AML-193 (cell line): ENCODE data around the gene STX1A.
"Not testable (repeated sequence)": the region's sequence is repeated elsewhere in the genome, so short reads cannot be mapped to it uniquely, and the experiment has no call there.

Source experiments
- DNase-seq, 2 experiments: peaks; one replicate each; lab custom pipeline; 2025; lab: John Stamatoyannopoulos, UW

The STX1A gene

DNA sequence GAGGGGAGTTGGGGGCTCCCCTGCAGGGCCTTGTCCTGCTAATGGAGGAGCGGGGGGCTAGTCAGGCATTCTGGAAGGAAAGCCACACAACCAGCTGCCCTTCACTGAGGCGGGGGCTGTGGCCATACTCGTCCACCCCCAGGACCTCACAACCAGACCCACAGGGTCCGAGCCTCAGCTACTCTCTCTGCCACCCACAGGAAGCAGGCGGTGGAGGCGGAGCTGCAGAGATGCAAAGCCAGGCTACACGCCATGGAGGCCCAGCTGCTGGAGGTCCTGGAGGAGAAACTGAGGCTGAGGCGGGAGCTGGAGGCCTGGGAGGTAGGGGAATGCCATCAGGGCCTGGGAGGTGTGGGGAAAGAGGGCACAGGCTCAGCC lies 16.0 kb upstream of the STX1A start:
- no peak for DNase-seq

DNA sequence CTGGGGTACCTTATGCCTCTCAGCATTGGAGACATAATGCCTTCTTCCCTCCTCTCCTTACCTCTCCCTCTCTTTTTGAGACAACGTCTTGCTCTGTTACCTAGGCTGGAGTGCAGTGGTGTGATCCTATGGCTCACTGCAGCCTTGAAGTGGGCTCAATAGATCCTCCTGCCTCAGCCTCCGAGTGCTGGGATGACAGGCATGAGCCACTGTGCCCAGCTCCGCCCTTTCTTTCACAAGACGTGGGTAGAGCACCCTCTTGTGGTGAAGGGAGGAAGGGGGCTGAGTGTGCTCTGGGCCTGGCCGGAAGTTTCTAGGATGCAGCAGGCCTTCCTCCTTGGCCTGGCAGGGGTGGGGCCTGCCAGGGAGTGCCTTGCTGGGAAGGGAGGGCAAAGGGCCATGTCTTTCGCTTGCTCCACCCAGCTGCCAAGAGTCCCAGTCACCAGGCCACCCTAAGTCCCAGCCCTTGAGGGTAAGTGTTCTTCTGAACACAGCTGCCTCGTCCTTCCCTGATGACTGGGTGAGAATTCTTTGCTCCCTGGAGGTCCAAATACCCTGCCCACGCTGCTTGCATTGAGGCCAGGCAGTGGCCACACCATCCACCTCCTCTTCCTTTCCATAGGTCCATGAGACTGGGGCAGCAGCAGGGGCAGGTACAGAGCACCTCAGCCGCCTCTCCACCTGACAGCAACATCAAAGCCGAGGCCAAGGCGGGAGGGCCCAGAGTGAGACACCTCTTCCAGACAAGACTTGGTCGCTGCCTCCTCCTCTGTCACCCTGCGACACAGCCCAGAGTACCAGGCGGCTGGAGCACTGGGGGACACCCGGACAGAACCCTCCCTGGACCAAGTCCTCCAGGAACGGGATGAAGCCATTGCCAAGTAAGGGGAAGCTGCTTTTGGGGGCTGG lies 15.4 kb upstream of the STX1A start:
- DNase-seq = peak; percentile 83 to 86

DNA sequence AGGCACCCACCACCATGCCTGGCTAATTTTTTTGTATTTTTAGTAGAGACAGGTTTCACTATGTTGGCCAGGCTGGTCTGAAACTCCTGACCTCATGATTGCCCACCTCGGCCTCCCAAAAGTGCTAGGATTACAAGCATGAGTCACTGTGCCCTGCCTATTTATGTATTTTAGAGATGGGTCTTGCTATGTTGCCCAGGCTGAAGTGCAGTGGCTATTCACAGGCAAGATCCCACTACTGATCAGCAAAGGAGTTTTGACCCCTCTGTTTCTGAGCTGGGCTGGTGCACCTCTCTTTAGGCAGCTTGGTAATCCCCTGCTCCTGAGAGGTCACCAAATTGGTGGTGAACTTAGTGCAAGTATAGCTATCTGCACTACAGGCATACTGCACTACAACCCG lies 12.9 kb upstream of the STX1A start:
- DNase-seq = no peak

DNA sequence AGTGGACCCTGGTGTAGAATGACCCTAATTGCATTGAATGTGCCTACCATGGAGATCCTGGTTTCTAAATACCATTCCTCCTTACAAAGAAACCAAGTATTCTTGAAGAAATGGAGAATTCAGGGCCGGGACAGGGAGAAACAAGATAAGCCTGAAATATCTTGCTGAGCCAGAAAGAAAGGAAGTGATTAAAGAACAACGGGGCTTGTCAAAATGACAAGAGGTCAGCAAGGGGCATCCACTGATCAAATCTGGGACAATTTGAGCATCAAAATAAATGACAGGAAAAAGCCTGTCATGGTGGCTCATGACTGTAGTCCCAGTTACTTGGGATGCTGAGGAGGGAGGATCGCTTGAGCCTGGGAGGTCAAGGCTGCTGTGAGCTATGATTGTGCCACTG lies 11.0 kb upstream of the STX1A start:
- no peak for DNase-seq

DNA sequence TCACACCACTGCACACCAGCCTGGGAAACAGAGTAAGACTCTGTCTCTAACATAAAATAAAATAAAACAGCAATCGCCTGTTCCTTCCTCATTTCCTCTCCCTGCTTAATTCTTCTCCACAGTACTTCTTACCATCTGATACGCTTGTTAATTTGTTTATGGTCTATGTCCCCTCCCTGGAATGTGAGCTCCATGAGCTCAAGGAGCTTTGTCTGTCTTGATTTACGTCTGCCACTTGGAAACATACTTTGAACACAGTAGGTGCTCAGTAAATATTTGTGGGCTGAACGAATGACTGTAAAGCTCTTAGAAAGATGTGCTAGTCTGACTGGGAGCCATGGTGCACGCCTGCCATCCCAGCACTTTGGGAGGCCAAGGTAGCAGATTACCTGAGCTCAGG lies 9.1 kb upstream of the STX1A start:
- no peak for DNase-seq

DNA sequence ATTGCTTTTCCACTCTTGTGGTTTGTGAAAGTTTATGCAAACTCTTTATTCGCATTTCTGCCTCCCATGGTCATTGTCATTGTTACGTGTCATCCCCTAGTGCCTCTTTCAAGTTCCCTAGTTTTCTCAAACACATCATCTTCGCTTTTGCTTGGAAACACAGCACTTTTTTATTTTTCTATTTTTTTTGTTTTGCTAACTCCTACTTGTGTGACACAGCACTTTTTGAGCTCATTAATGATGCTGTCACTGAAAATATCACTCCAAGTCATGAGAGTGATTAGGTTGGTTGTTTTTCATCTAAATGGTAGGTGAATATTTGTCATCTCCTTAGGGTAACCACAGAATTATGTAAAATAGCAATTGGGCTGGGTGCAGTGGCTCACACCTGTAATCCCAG lies 8.5 kb upstream of the STX1A start:
- DNase-seq = no peak

DNA sequence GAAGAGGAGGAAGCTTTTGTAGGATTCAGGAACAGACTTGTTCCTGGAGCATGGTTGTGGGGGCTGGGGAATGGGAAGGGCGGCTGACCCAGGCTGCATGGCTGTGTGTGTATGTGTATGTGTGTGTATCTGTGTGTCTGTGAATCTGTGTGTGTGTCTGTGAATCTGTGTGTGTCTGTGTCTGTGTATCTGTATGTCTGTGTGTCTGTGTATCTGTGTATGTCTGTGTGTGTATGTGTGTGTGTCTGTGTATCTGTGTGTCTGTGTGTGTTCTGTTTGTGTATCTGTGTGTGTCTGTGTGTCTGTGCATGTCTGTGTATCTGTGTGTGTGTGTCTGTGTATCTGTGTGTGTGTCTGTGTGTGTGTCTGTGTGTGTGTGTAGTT lies 6.6 kb upstream of the STX1A start:
- no peak for DNase-seq

DNA sequence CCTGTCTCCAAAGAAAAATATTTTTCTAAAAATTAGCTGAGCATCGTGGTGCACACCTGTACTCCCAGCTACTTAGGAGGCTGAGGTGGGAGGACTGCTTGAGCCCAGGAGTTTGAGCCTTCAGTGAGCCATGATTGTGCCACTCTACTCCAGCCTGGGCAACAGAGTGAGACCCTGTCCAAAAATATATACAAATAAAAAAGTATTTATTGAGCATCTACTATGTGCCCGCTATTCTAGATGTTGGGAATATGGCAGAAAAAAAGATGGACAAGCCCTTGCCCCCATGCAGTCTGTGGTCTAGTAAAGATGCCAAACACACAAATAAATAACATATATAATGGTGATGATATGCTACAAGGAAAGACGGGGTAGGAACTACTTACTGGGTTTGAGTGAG lies 4.3 kb upstream of the STX1A start:
- no peak for DNase-seq

DNA sequence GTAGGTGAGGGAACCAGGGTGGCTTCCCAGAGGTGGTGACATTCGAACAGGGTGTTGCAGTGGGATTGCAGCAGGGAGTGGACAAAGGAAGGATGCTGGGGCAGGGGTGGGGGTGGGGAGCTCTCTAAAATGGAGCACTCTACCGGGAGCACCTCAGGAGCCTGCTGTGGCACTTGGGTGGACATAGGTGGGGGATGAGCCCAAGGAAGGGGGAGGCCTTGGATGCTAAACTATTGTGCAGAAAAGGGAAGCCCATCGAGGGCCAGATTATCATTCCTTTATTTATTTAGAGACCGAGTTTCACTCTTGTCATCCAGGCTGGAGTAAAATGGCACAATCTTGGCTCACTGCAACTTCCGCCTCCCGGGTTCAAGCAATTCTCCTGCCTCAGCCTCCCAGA lies 3.3 kb upstream of the STX1A start:
- no peak for DNase-seq

DNA sequence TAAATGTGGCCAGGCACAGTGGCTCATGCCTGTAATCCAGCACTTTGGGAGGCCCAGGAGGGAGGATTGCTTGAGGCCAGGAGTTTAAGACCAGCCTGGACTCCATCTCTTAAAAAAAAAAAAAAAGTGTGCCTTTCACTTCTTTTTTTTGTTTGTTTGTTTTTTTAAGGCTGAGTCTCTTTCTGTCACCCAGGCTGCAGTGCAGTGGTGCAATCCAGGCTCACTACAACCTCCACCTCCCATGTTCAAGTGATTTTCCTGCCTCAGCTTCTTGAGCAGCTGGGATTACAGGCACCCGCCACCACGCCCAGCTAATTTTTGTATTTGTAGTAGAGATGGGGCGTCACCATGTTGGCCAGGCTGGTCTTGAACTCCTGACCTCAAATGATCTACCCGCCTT lies 2.7 kb upstream of the STX1A start:
- not testable (repeated sequence) for DNase-seq

DNA sequence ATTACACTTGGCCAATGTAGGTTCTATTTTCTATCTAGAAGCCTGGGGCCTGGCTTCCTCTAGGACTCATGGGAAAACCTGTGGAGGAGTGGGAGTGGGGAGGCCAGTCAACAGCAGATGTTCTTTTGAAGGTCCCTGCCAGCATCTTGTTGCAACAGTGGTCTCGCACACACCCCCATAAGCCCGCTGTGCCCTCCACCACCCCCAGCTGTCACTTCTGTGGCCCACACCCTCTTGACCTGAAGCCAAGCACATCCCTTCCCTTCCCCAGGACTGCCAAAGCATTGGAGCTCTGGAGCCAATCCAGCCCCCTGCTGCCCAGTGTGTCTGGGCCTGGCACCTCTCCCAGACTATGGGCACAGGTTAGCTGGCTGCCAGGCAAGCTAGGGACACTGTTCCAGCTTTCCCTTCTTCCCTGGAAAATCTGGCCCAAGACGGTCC lies 1.9 kb upstream of the STX1A start:
- DNase-seq = no peak

DNA sequence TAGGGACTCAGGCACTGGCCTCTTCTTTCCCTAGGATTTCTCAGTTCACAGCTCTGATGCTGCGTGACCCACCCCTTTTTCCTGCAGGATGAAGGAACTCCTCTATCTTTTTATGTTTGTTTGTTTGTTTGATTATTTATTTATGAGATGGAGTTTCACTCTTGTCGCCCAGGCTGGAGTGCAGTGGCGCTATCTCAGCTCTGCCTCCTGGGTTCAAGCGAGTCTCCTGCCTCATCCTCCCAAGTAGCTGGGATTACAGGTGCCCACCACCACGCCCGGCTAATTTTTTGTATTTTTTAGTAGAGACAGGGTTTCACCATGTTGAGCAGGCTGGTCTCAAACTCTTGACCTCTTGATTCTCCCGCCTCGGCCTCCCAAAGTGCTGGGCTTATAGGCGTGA lies 974 bp upstream of the STX1A start:
- not testable (repeated sequence) for DNase-seq

DNA sequence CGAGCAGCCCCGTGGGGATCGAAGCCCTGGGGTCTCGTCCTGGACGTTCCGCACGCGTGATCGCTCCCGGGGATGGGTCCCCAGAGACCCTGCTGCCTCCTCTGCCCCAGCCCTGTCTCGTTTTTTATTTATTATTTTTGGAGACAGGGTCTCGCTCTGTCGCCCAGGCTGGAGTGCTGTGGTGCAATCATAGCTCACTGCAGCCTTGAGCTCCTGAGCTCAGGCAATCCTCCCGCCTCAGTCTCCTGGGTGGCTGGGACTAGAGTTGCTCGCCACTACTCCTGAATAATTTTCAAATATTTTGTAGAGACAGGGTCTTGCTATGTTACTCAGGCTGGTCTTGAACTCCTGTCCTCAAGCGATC lies 319 bp upstream of the STX1A start:
- no peak for DNase-seq

DNA sequence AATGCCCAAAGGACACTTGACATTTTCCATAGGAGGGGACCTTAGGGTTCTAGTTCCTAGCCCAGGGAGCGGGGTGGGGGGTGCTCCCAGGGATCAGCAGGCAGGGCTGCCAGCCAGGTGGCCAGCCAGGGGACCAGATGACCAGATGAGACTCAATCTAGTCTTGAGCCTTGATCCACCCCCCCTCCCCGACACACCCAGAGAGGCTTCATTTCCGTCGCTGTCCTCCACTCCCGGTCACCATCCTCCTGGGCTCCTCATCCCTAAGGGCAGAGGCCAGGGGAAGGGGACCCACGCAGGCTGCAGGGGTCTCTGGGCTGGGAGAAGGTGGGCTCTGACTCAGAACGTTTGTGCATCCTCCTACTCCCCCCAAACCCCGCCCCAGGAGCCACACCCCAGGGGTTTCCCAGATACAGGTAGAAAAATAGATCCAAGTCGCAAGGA lies 1.0 kb downstream of the STX1A start:
- DNase-seq = no peak

DNA sequence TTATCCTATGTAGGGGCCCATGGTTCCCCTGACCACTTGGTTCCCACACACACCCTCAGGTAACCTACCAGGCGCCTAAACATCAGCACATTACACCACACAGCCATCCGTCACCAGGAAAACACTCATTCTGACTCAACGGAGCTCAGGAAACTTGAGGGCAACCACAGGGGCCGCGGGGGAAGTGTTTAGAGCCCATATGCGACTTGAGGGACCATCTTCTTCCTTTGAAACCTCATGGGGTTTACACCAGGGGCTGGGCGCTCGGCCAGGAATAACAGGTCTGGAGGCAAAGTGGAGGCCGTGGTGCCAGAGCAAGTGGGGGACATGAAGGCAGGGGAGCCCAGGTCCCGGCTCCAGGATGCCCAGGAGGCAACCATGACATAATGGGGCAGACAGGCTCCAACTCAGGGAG lies 1.5 kb downstream of the STX1A start:
- DNase-seq = peak; percentile 88 to 93

DNA sequence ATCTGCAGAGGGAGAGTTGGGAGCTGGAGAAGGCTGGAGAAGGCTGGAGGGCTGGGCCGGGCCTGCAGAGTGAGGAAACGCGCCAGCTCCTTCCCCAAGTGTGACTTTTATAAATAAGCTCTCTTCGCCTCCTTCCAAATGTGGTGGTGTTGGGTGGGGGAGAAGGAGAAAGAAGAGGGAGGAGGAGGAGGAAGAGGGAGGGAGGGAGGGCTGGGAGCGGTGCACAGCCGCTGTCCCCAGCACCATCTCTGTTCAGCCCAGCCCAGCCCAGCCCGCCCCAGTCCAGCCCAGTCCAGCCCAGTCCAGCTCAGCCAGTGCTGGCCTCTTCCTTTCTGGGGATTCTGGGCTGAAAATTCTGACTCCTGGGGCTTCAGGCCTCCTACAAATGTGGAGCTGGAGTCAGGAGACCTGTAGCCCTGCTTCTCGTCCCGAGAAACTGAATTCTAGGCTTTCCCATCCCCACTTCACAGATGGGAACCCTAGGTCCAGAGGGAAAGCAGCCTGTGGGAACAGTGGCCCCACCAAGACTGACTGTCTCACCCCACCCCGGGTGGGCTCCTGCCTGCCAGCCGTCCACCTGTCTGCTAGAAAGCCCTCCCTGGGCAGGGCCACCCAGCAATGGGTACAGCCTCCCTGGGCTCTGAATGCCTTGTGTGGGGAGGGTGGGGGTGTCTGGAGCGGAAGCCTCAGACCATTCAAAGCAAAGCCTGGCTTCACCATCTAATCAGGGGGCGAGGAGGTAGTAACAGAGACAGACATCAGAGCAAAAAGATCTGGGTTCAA lies 2.3 kb downstream of the STX1A start:
- DNase-seq = no peak

DNA sequence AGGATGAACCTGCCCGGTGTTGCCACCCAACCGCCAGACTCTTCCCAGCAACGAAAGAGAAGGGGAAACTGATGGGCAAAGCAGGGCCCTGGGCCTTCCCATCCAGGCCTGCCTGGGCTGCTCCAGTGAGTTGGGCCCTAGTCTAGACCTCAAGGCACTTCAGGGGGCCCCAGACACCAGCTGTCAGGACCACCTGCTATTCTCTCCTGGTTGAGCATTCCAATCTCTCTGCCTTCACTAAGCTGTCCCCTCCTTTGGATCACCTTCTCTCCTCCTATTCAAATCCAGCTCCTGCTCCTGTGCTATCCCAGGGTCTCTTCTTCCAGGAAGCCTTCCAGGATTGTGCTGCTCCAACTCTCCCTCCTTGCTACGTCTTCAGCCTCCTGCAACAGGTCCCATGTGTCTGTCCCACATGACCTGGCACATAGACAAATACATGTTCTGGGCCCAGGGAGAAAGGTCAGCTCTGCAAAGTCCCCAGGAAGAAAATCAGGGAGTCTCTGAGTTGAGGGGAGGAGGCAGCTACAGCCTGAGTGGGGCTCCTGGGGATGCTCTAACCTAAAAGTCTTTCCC lies 3.1 kb downstream of the STX1A start:
- no peak for DNase-seq

DNA sequence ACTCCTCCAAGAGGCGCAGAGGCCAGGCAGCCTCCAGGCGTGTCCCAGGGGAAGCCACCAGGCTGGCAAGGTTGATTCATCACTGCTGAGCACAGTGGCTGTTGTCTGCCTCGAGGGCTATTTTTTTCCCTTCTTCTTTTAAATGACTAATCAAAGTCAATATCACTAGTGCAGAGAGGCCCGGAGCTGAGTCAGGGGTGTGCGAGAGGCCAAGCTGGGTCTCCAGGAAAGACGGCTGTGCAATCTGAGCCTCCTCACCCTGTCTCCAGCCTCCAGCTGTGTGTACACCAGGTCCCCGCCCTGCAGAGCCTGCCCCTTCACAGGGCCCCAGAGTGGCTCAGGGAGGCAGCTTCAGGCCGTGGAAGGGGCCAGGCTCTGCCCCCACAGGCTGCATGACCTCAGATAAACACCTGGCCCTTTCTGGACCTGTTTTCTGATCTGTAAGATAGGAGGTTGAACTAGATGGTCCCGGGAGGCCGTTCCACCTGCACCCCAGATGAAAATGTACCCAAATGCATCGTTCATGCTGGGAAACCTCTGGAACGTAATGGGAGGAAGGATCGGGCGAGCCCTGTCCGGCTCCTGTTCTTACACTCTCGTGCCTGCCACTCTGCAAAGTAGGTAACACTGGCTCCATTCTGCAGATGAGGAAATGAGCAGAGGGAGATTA lies 3.7 kb downstream of the STX1A start:
- DNase-seq = no peak

DNA sequence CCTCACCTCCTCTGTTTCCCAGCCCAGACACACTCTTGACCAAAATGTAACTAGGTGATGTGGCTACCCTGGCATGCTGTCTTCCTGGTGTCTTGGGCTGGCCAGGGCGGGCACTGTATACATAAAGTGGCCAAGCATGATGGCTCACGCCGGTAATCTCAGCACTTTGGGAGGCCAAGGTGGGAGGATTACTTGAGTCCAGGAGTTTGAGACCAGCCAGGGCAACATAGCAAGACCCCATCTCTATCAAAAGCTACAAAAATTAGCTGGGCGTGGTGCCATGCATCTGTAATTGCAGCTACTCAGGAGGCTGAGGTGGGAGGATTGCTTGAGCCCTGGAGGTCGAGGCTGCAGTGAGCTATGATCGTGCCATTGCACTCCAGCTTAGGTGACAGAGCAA lies 6.2 kb downstream of the STX1A start:
- not testable (repeated sequence) for DNase-seq

DNA sequence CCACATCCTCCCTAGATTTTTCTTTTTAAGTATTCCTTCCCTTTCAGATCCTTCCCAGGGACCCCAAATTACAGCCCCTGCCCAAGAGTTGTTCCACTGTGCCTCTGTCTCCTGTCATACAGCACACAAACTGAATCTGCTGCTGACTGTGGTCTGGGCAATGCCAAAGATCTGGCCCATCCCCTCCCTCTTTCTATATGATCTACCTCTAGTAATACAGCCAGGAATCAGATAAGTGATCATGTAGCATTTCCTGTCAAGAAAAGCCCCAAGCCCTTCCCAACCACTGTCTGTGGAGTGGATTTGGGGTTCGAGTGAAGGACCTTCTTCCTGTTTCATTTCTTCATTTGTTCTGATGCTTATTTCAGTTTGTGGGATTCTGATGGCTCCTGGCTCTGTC lies 6.7 kb downstream of the STX1A start:
- no peak for DNase-seq

DNA sequence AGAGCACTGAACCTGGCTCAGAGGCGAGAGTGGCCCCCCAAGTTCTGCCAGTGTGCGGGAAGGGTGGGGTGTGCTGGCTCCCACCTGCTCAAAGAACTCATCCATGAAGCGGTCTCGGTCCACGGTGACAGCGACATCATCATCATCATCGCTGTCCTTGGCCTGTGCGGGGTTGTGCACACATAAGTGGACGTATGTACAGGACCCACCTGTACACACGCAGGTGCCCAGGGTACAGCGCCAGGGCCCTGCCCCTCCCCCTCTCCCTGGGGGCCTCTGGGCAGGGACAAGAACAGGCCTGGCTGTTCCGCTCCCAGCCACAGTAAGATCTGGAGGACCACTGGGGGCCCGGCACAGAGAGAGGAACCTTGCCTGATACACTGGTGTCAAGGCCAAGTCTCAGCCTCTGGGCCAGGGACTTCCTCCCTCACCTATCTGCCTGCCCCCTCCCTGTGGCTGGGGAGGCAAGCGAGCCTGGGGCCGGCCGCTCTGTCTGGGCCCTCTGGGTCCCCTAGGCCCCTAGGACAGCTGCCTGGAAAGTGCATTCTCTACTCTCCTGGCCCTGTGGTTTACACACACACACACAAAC lies 10.4 kb downstream of the STX1A start:
- DNase-seq = no peak

DNA sequence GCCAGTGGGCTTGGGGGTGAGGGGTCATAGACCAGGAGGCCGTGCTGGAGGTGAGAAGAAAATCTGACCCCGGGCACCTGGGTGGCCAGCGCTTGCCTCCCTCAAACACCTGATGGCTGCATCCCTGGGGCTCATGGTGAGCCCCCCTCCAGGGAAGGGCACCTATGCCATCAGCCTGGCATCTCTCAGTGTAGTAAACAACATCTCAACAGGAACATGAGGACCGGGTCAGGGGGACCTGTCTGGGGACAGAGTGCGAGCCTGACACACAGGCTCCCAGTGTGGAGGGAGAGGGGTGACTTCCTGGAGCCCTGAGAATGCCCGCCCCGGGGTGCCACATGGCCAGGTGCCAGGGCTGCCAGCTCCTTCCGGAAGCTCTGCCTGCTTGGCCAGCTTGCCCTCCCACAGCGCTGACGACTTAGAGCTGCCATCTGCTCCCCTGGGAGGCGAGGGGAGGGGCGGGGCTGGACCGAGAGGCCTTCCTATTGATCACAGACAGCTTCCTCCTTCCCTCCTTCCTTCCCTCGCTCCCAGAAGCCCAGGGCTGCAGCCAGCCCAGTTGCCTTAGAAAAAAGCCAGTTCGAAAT lies 12.3 kb downstream of the STX1A start:
- DNase-seq = no peak
